ENCODE data around the gene TEAD2. TPM values are rescaled to one million over a fixed set of nuclear protein-coding genes. Genes with fewer than 3 reads are reported as not detected.
A peak's percentile ranks its signal among the peaks of the same experiment; 100 is the strongest.

Gene TEAD2
- total RNA-seq, 1 donor = 41.3 TPM

DNA sequence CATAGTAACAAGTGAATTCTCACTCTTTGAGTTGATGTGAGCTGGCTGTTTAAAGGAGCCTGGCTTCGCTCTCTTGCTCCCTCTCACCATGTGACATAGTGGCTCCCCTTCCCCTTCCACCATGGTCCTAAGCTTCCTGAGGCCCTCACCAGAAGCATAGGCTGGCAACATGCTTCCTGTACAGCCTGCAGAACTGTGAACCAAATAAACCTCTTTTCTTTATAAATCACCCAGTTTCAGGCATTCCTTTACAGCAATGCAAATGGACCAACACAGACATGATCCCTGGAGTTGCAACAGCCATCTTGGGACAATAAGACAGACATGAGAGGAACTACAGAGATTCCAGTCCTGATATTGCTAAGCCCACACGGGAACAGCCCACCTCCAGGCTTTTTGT, 12.6 kb downstream of the TEAD2 start:
- Histone ChIP-seq H3K9me3 (ENCODE audit: low read depth, low read length) (no peaks in the 10 kb centered on the region), H3K79me2 (ENCODE audit: insufficient read depth, low read length) (no peaks in the 10 kb centered on the region), H4K20me1 (ENCODE audit: insufficient read depth, low read length) (peaks cover 2% of the 10 kb centered on the region), H3K27me3 (ENCODE audit: insufficient read depth, low read length) (no peaks in the 10 kb centered on the region), H3K36me3 (ENCODE audit: insufficient read depth, low read length) (peaks cover 47% of the 10 kb centered on the region), H3K27ac (ENCODE audit: low read depth, low read length) (no peak overlapping the region), H3K4me3 (ENCODE audit: insufficient read depth, low read length) (no peak overlapping the region), H3K4me2 (ENCODE audit: insufficient read depth, low read length) (no peak overlapping the region), H3K4me1 (ENCODE audit: insufficient read depth, low read length) (no peaks in the 10 kb centered on the region), H2AFZ (ENCODE audit: low read length) (no peak overlapping the region)
- DNase-seq (ENCODE audit: insufficient read length, low spot score, missing footprints) = no peak
- TF ChIP-seq, protein P1, sequence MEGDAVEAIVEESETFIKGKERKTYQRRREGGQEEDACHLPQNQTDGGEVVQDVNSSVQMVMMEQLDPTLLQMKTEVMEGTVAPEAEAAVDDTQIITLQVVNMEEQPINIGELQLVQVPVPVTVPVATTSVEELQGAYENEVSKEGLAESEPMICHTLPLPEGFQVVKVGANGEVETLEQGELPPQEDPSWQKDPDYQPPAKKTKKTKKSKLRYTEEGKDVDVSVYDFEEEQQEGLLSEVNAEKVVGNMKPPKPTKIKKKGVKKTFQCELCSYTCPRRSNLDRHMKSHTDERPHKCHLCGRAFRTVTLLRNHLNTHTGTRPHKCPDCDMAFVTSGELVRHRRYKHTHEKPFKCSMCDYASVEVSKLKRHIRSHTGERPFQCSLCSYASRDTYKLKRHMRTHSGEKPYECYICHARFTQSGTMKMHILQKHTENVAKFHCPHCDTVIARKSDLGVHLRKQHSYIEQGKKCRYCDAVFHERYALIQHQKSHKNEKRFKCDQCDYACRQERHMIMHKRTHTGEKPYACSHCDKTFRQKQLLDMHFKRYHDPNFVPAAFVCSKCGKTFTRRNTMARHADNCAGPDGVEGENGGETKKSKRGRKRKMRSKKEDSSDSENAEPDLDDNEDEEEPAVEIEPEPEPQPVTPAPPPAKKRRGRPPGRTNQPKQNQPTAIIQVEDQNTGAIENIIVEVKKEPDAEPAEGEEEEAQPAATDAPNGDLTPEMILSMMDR (IDR thresholded peaks at IDR 0.05; ENCODE audit: extremely low read depth, low read depth, low read length) = no peak

DNA sequence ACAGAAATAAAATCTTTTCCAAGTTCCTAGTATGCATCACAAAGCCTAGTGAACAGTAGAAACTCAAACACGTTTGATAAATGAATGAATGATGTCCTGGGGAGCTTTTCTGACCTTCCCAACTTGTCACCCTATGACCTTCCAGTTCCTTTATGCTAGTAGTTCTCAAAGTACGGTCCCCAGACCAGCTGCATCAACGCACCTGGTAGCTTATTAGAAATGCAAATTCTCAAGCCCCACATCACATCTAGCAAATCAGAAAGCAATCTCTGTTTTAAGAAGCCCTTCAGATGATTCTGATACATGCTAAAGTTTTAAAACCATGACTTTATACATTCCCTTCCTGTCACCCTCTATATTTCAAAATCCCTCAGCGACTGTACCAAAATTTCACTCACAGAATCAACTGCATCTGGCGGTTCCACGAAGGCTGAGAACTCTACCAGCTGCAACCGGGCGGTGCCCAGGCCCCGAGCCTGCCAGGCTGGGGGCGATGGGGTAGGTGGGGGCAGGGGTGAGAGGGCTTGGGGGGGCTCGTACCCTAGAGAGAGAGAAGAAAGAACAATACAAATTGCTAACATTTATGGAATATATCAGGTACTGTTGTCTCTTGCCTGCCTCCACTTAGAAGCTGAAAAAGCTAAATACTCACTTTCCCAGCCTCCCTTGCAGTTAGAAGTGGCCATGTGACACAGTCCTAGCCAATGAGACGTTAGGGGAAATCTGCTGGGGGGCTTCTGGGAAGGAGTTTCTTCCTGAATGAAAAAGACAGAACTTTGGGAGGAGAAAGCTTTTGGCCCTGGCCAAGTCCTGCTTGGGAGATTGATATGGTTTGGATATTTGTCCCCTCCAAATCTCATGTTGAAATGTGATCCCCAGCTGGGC, 13.7 kb downstream of the TEAD2 start:
- H3K79me2 ChIP-seq (ENCODE audit: insufficient read depth, low read length) = no peaks in the 10 kb centered on the region
- peak overlapping the region; percentile 83 for H2AFZ ChIP-seq (ENCODE audit: low read length)
- TF ChIP-seq, protein P1 (IDR thresholded peaks at IDR 0.05; ENCODE audit: extremely low read depth, low read depth, low read length) = no peak
- H3K9me3 ChIP-seq (ENCODE audit: low read depth, low read length) = no peaks in the 10 kb centered on the region
- H3K4me1 ChIP-seq (ENCODE audit: insufficient read depth, low read length) = no peaks in the 10 kb centered on the region
- no peaks in the 10 kb centered on the region for H3K27me3 ChIP-seq (ENCODE audit: insufficient read depth, low read length)
- H3K27ac ChIP-seq (ENCODE audit: low read depth, low read length) = no peak overlapping the region
- H3K36me3 ChIP-seq (ENCODE audit: insufficient read depth, low read length) = peaks cover 42% of the 10 kb centered on the region
- peaks cover 2% of the 10 kb centered on the region for H4K20me1 ChIP-seq (ENCODE audit: insufficient read depth, low read length)
- no peak overlapping the region for H3K4me2 ChIP-seq (ENCODE audit: insufficient read depth, low read length)
- peak; percentile 50 for DNase-seq (ENCODE audit: insufficient read length, low spot score, missing footprints)
- no peak overlapping the region for H3K4me3 ChIP-seq (ENCODE audit: insufficient read depth, low read length)

DNA sequence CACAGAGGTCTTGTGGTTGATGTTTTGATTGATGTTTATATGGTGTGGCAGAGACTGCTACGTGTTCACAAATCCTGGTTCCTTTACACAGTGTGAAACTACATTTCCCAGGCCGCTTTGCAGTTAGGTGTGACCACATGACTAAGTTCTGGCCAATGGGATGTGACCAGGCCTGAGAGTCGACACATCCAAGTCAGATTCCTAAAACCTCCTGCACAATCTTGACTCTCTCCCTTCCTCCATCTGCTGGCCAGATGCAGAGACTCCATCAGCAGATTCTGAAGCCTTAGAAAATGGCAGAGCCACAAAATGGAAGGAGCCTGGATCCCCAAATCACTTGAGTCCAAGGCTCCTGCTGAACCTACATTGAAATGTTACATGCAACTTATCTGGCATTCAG, 14.4 kb downstream of the TEAD2 start:
- H3K27ac ChIP-seq (ENCODE audit: low read depth, low read length) = no peak overlapping the region
- no peaks in the 10 kb centered on the region for H3K4me1 ChIP-seq (ENCODE audit: insufficient read depth, low read length)
- peaks cover 44% of the 10 kb centered on the region for H3K36me3 ChIP-seq (ENCODE audit: insufficient read depth, low read length)
- DNase-seq (ENCODE audit: insufficient read length, low spot score, missing footprints) = peak; percentile 93
- H3K79me2 ChIP-seq (ENCODE audit: insufficient read depth, low read length) = no peaks in the 10 kb centered on the region
- H2AFZ ChIP-seq (ENCODE audit: low read length) = peak overlapping the region; percentile 83
- no peaks in the 10 kb centered on the region for H3K9me3 ChIP-seq (ENCODE audit: low read depth, low read length)
- no peak overlapping the region for H3K4me2 ChIP-seq (ENCODE audit: insufficient read depth, low read length)
- TF ChIP-seq, protein P1 (IDR thresholded peaks at IDR 0.05; ENCODE audit: extremely low read depth, low read depth, low read length) = peak; percentile 22
- H3K27me3 ChIP-seq (ENCODE audit: insufficient read depth, low read length) = no peaks in the 10 kb centered on the region
- H3K4me3 ChIP-seq (ENCODE audit: insufficient read depth, low read length) = no peak overlapping the region
- peaks cover 2% of the 10 kb centered on the region for H4K20me1 ChIP-seq (ENCODE audit: insufficient read depth, low read length)

DNA sequence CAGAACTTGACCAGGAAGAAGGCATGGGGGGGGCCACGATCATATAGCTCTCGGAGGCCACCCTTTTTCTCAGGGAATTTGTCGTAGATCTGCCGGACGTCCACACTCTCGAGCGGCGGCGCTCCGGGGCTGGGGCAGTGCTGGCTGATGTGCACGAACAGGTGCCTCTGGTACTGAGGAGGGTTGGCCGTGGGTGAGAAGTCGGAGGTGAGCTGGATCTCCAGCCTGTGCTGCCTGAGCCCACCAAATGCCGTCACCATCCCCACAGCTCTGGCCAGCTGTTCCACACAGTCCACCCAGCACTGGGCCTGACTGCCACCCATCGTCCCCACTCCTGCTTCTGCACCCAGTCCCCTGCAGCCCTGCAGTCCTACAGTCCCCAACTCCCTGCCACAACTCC, 15.0 kb downstream of the TEAD2 start:
- Histone ChIP-seq H3K4me2 (ENCODE audit: insufficient read depth, low read length) (no peak overlapping the region), H4K20me1 (ENCODE audit: insufficient read depth, low read length) (peaks cover 2% of the 10 kb centered on the region), H3K27me3 (ENCODE audit: insufficient read depth, low read length) (no peaks in the 10 kb centered on the region), H3K79me2 (ENCODE audit: insufficient read depth, low read length) (no peaks in the 10 kb centered on the region), H2AFZ (ENCODE audit: low read length) (no peak overlapping the region), H3K36me3 (ENCODE audit: insufficient read depth, low read length) (peaks cover 45% of the 10 kb centered on the region), H3K4me3 (ENCODE audit: insufficient read depth, low read length) (no peak overlapping the region), H3K27ac (ENCODE audit: low read depth, low read length) (no peak overlapping the region), H3K9me3 (ENCODE audit: low read depth, low read length) (no peaks in the 10 kb centered on the region), H3K4me1 (ENCODE audit: insufficient read depth, low read length) (no peaks in the 10 kb centered on the region)
- DNase-seq (ENCODE audit: insufficient read length, low spot score, missing footprints) = peak; percentile 61
- TF ChIP-seq, protein P1 (IDR thresholded peaks at IDR 0.05; ENCODE audit: extremely low read depth, low read depth, low read length) = no peak

All from osteoblast (primary cell).